ENCODE data around the gene WSB1.

The WSB1 gene

GRCh38 chr17:27284811-27285415 is 9.0 kb upstream of the WSB1 start:
- no peak overlapping the region for H3K4me3 ChIP-seq (ENCODE audit: low read depth, low read length)
- in situ Hi-C loops (cut with HindIII; ENCODE audit: low sequenced_read_pairs): no loop called here
- no peak for TF ChIP-seq CTCF (IDR thresholded peaks at IDR 0.05; ENCODE audit: low read depth, low read length, missing control alignments)
- no peak for DNase-seq (ENCODE audit: low read depth)

GRCh38 chr17:27285516-27285915 is 8.4 kb upstream of the WSB1 start:
- in situ Hi-C loops (cut with HindIII; ENCODE audit: low sequenced_read_pairs): no loop called here
- TF ChIP-seq CTCF (IDR thresholded peaks at IDR 0.05; ENCODE audit: low read depth, low read length, missing control alignments): no peak
- DNase-seq (ENCODE audit: low read depth): no peak
- H3K4me3 ChIP-seq (ENCODE audit: low read depth, low read length): no peak overlapping the region

- in situ Hi-C loops (cut with HindIII; ENCODE audit: low sequenced_read_pairs): no loop called here
- TF ChIP-seq CTCF (IDR thresholded peaks at IDR 0.05; ENCODE audit: low read depth, low read length, missing control alignments): no peak
- H3K4me3 ChIP-seq (ENCODE audit: low read depth, low read length): no peak overlapping the region
- no peak for DNase-seq (ENCODE audit: low read depth)
Measured at GRCh38 chr17:27288183-27288582, 5.7 kb upstream of the WSB1 start.

- DNase-seq (ENCODE audit: low read depth): no peak
- no peak for TF ChIP-seq CTCF (IDR thresholded peaks at IDR 0.05; ENCODE audit: low read depth, low read length, missing control alignments)
- in situ Hi-C loops (cut with HindIII; ENCODE audit: low sequenced_read_pairs): no loop called here
- no peak overlapping the region for H3K4me3 ChIP-seq (ENCODE audit: low read depth, low read length)
Measured at GRCh38 chr17:27289856-27290255, 4.1 kb upstream of the WSB1 start.

GRCh38 chr17:27290916-27291598 is 2.9 kb upstream of the WSB1 start:
- no peak for TF ChIP-seq CTCF (IDR thresholded peaks at IDR 0.05; ENCODE audit: low read depth, low read length, missing control alignments)
- DNase-seq (ENCODE audit: low read depth): no peak
- H3K4me3 ChIP-seq (ENCODE audit: low read depth, low read length): no peak overlapping the region
- in situ Hi-C loops (cut with HindIII; ENCODE audit: low sequenced_read_pairs): no loop called here

- H3K4me3 ChIP-seq (ENCODE audit: low read depth, low read length): peak overlapping the region; percentile 84
- TF ChIP-seq CTCF (IDR thresholded peaks at IDR 0.05; ENCODE audit: low read depth, low read length, missing control alignments): no peak
- DNase-seq (ENCODE audit: low read depth): no peak
- in situ Hi-C loops (cut with HindIII; ENCODE audit: low sequenced_read_pairs): no loop called here
Measured at GRCh38 chr17:27293359-27293897, 486 bp upstream of the WSB1 start.
